Measurements from ENCODE around the gene LDLRAD4.

LDLRAD4 gene

GRCh38 chr18:13612196-13612997 lies 393.8 kb downstream of the LDLRAD4 start:
- DNase-seq = peak in 2 of 3 experiments; percentile 60 to 78

- no peak for DNase-seq
These were observed 394.5 kb downstream of the LDLRAD4 start for GRCh38 chr18:13613099-13613498.

- no peak for DNase-seq
These were observed 395.3 kb downstream of the LDLRAD4 start for GRCh38 chr18:13613591-13614501.

GRCh38 chr18:13614641-13615288 lies 396.2 kb downstream of the LDLRAD4 start:
- DNase-seq = no peak

GRCh38 chr18:13615432-13615861 lies 396.9 kb downstream of the LDLRAD4 start:
- no peak for DNase-seq

- no peak for DNase-seq
These were observed 397.5 kb downstream of the LDLRAD4 start for GRCh38 chr18:13616041-13616440.

- peak in 2 of 3 experiments; percentile 7 to 32 for DNase-seq
These were observed 398.0 kb downstream of the LDLRAD4 start for GRCh38 chr18:13616525-13617035.

GRCh38 chr18:13617826-13618515 lies 399.4 kb downstream of the LDLRAD4 start:
- no peak for DNase-seq

- DNase-seq = no peak
These were observed 400.3 kb downstream of the LDLRAD4 start for GRCh38 chr18:13618760-13619438.

GRCh38 chr18:13619505-13620205 lies 401.1 kb downstream of the LDLRAD4 start:
- no peak for DNase-seq

GRCh38 chr18:13620206-13620672 lies 401.7 kb downstream of the LDLRAD4 start:
- no peak for DNase-seq

- DNase-seq = no peak
These were observed 402.4 kb downstream of the LDLRAD4 start for GRCh38 chr18:13620818-13621445.

GRCh38 chr18:13621446-13621849 lies 402.9 kb downstream of the LDLRAD4 start:
- DNase-seq = no peak

GRCh38 chr18:13621886-13622619 lies 403.5 kb downstream of the LDLRAD4 start:
- no peak for DNase-seq

- DNase-seq = no peak
These were observed 404.2 kb downstream of the LDLRAD4 start for GRCh38 chr18:13622751-13623150.

- no peak for DNase-seq
These were observed 404.8 kb downstream of the LDLRAD4 start for GRCh38 chr18:13623348-13623747.

- no peak for DNase-seq
These were observed 405.3 kb downstream of the LDLRAD4 start for GRCh38 chr18:13623871-13624270.

- DNase-seq = no peak
These were observed 406.1 kb downstream of the LDLRAD4 start for GRCh38 chr18:13624563-13625237.

GRCh38 chr18:13625355-13625754 lies 406.8 kb downstream of the LDLRAD4 start:
- no peak for DNase-seq

All from NCI-H1417 (cell line).